HTERT RPE-1 (cell line): ENCODE data around the gene RIC8A.

ENCODE experiments used
- in situ Hi-C: fragments of 300-500 bp; cut with MboI; formaldehyde crosslinking; loops from 4 replicates; pipeline ENCODE4 v1.14.3; 2020; ENCODE audit warnings: low sequenced_read_pairs

The RIC8A gene

GRCh38 chr11:240315-240714 lies 32.8 kb downstream of the RIC8A start:
- in situ Hi-C loops, result no loop called here

GRCh38 chr11:241634-242033 lies 34.1 kb downstream of the RIC8A start:
- in situ Hi-C loops, result no loop called here

GRCh38 chr11:244376-244775 lies 36.9 kb downstream of the RIC8A start:
- in situ Hi-C loops, result no loop called here

GRCh38 chr11:249062-249461 lies 41.6 kb downstream of the RIC8A start:
- in situ Hi-C loops, result no loop called here

GRCh38 chr11:250274-250673 lies 42.8 kb downstream of the RIC8A start:
- in situ Hi-C loops, result no loop called here

- in situ Hi-C loops, result no loop called here
Observed at GRCh38 chr11:250740-251299, 43.3 kb downstream of the RIC8A start.

GRCh38 chr11:251550-251949 lies 44.0 kb downstream of the RIC8A start:
- in situ Hi-C loops, result no loop called here

- in situ Hi-C loops, result no loop called here
Observed at GRCh38 chr11:252666-253065, 45.2 kb downstream of the RIC8A start.

GRCh38 chr11:253160-253885 lies 45.8 kb downstream of the RIC8A start:
- in situ Hi-C loops, result no loop called here

GRCh38 chr11:253886-254270 lies 46.4 kb downstream of the RIC8A start:
- in situ Hi-C loops, result no loop called here

- in situ Hi-C loops, result no loop called here
Observed at GRCh38 chr11:255176-255575, 47.7 kb downstream of the RIC8A start.

- in situ Hi-C loops, result no loop called here
Observed at GRCh38 chr11:255816-256215, 48.3 kb downstream of the RIC8A start.

- in situ Hi-C loops, result no loop called here
Observed at GRCh38 chr11:256952-257737, 49.6 kb downstream of the RIC8A start.

- in situ Hi-C loops, result no loop called here
Observed at GRCh38 chr11:257766-258493, 50.4 kb downstream of the RIC8A start.

- in situ Hi-C loops, result no loop called here
Observed at GRCh38 chr11:259413-259812, 51.9 kb downstream of the RIC8A start.

- in situ Hi-C loops, result no loop called here
Observed at GRCh38 chr11:261624-262023, 54.1 kb downstream of the RIC8A start.
